ENCODE data around the gene GNG12.
A peak's percentile ranks its signal among the peaks of the same experiment; 100 is the strongest.

GNG12 gene

DNA sequence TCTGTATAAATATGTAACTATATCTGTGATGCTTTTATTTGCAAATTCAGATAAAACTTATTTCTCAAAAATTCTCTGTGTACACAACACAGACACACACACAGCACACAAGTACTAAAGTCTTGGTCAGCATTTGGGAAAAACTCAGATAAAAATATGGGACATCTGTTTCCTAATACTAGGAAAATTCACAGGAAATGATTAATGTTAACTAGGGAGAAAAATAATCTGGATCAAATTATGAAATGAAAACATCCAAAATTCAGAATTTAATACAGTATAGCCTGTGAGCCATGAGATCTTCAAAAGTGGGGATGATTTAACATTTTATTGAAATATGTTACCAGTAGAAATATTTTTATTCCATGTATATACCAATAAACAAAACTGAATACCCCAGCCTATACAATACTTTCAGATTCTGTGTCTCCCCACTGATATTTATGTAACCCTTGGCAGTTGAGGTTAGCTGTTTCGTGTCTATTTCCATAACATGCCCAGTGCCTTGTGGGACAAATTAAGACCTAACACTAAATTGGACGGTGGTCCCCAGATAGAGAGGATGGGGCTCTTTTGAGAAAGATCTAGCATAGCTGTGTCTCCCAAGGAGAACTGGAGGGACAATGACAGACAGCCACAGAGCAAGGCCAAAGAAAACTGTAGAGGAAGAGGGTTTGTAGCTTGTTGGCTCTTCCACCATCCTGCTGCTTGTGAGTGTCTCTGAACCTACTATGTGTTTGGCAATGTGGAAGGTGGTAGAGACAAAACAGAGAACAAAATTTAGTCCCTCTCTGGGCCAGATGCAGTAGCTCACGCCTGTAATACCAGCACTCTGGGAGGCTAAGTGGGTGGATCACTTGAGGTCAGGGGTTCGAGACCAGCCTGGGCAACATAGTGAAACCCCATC, 47.2 kb downstream of the GNG12 start:
- peak; percentile 19 for DNase-seq (ENCODE audit: low spot score)

- DNase-seq (ENCODE audit: low spot score), result no peak
Measured at GRCh38 chr1:67784545-67785186, 48.6 kb downstream of the GNG12 start.

- no peak for DNase-seq (ENCODE audit: low spot score)
Measured at GRCh38 chr1:67780637-67781036, 52.6 kb downstream of the GNG12 start.

DNA sequence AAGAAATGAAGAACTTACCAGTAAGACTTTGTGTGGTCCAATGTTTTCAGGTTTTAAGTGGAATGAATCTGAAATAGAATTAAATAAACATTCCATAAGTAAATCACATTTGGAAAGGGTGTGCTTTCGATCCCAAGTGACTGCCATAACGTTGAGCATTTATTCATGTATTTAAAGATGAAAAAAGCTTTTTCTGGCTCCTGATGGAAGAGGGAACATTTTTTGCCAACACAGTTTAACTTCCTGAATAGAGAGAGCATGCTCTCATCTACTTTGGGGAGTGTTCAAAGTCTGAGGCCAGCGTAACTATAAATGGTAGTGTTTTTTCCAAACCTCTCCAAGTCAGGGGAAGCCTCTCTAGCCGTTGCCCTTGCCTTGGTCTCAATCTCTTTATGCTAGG, 55.8 kb downstream of the GNG12 start:
- no peak for DNase-seq (ENCODE audit: low spot score)

DNA sequence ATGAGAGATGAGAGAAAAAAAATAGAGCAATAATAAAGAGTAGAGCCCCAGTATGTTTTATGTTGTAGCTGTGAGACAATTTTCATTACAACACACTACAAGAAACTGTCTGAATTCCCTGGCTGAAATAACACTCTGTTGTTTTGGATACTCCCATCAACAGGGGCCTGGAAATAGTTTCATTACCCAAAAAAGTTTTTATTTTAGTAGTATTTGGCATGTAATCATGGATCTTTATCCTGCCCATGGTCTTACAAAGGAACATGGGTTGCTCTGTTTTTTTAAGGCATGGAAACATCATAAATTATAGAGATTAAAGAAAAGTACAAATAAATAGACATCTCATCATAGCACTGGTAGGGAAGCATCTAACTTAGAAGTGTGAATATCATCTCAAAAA, 56.3 kb downstream of the GNG12 start:
- no peak for DNase-seq (ENCODE audit: low spot score)

DNA sequence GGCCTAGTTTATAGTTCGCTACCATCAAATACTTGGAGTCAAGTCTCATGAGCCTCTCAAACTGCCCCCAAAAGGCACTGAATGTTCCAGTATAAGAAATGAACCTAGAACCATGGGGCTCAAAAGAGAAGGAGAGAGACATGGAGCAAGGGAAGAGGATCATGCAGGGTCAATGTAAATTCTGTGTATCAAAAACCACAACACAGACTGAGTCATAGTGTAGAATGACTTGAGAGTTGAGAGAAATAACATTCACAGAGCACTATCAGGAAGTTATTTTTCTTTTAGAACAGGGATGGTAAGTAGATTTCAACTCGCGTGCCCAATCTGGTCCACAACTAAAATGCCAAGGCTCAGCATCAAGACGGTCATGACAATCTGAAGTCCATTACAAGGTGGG, 59.8 kb downstream of the GNG12 start:
- no peak for DNase-seq (ENCODE audit: low spot score)

GRCh38 chr1:67771749-67772148, 61.5 kb downstream of the GNG12 start:
- no peak for DNase-seq (ENCODE audit: low spot score)

DNA sequence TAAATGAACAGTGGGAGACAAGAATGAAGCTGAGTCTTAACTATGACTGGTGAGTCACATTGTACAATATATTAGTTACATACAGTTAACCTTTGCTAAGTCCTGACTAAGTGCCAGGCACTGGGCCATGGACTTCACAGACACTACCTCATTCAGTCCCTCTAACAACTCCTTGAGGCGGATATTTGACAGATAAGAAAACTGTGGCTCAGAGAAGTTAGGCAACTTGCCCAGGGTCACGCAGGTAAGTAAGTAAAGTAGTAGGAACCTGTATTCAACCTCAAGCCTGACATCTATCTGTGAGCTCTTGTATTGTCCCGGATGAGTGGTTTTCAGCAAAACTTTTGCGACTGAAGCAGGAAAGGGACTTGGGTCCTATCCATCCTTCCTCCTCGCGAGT, 62.1 kb downstream of the GNG12 start:
- DNase-seq (ENCODE audit: low spot score), result no peak

DNA sequence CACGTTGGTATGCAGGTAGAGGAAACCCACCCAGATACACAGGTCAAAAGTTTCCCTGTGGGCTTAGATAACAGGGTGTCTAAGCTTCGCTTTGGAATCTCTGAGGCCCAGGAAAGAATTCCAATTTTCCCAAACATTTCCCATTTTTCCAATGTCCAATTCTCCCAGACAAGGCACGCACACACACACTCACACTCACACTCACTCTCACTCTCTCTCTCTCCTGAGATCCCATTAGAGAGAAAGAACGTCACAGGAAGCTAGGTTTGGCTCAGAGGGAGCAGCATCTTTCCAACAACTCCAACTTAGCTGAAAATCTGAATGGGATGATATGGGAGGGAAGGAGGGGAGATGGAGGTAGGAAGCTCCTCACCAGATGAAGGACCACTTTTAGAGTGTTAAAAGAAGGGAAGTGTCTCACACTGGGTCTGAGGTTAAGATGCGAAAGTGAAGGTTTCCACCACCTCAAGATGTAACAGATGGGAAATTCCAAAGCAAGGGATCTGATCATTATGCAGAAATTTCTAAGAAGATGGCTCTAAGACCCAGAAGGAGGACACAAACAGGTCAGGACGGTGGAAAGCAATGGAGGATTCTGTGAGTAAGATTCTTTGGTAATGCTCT, 63.5 kb downstream of the GNG12 start:
- no peak for DNase-seq (ENCODE audit: low spot score)

DNA sequence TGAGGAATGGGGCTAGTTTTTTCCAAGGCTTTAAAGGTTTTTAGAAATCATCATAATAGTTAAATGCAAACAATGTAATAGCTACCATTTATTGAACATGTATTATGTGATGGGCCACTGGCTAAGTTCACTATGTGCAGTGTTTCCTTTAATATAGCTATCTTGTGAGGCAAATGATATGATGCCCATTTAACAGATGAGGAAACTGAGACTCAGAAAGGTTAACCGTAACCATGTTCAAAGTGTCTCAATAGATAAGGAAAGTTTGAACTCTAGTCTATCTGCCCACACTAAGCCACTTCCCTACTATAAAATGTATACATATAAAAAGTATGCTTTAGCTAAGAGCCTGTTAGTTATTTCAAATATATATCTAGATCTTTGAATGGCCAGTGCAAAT, 64.8 kb downstream of the GNG12 start:
- no peak for DNase-seq (ENCODE audit: low spot score)

DNA sequence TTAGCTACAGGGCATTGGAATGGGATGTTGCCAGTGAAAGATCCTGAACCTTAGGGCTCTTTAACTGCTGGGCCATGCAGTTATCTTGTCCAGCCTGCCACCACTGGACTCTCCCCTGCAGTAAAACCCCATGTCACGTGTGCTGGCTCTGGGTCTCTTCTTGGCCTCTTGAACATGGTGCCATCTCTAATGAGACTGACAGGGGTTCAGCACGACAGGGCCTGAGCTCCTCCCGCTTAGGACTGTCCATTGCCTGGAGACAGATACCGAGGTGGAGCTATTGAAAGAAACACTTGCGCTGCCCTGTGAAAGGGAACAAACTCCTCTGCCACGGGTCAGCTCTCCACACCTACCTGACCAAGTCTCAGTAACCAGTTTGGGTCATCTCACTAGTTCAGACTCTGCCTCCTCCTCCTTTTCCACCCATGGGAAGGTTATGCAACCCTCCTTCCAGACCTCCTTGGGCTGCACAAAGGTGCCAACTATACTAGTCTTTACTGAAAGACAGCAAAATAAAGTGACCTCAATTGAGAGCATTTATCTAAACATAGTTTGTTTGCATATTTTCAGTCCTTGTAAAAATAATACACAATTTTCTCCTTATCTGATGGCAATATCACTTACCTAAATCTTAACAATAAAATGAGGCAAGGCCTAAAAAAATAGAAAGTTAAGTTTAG, 66.0 kb downstream of the GNG12 start:
- DNase-seq (ENCODE audit: low spot score), result no peak

GRCh38 chr1:67766141-67766978, 66.9 kb downstream of the GNG12 start:
- peak; percentile 65 for DNase-seq (ENCODE audit: low spot score)

GRCh38 chr1:67764633-67765032, 68.6 kb downstream of the GNG12 start:
- DNase-seq (ENCODE audit: low spot score), result no peak

DNA sequence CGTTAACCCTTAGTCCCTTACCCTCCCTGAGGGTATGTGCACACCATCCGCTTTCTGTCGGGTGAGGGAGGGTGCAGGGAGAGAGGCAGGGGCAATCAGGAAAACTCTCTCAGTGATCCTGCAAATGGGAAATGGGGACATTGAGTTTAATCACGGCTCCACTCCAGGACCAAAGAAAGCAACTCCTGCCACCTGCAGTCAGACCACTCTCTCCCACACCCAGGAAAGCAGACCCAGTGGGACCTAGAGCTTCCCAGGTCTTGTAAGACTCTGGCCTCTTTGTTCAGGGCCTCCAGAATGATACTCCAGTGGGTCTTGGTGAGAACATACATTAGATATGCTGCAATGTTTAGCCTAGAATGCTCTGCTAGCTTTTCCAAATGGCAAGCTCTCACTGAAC, 71.5 kb downstream of the GNG12 start:
- no peak for DNase-seq (ENCODE audit: low spot score)

GRCh38 chr1:67761091-67761490, 72.2 kb downstream of the GNG12 start:
- DNase-seq (ENCODE audit: low spot score), result no peak

GRCh38 chr1:67760030-67760821, 73.0 kb downstream of the GNG12 start:
- peak; percentile 68 for DNase-seq (ENCODE audit: low spot score)

DNA sequence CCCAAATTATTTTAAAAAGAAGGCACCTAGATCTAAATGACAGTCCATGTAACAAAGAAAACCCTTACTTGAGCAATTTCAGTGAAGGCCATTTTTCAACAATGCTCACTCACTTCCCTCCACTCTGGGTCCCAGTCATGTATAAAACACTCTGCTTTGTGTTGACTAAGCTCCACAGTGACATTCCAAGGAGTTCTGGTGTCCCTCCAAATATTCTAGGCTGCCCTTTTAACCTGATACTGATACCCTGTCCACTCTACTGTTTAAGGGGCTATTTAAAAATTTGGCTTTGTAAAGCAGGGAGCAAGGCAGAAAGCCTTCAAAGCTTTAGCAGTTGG, 73.6 kb downstream of the GNG12 start:
- DNase-seq (ENCODE audit: low spot score), result peak; percentile 35

- DNase-seq (ENCODE audit: low spot score), result no peak
Measured at GRCh38 chr1:67759066-67759465, 74.2 kb downstream of the GNG12 start.

- DNase-seq (ENCODE audit: low spot score), result no peak
Measured at GRCh38 chr1:67755619-67756018, 77.6 kb downstream of the GNG12 start.

DNA sequence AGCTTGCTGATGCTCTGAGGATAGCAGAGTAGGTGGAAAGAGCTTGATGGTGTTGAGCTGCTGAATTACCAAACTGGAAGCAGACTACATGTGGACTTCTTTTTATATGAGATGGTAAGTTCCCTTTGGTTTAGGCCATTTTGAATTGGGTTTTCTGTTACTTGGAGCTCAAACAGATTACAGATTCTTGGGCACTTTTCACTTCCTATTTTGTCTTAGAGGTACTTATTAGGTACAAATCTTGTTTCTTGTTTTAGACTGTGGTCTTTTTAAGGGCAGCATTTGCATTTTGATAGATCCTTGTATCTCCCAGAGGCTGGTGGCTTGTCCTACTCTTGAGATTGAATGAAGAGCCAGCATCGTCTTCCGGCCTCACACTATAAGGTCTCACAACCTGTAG, 78.1 kb downstream of the GNG12 start:
- DNase-seq (ENCODE audit: low spot score), result no peak

- no peak for DNase-seq (ENCODE audit: low spot score)
Measured at GRCh38 chr1:67754526-67754920, 78.7 kb downstream of the GNG12 start.

Data from GM03348 (cell line).